HG03045 (cell line): ENCODE measurements around the gene ZSCAN21.
"Not testable (repeated sequence)": the region's sequence is repeated elsewhere in the genome, so short reads cannot be mapped to it uniquely, and the experiment has no call there.

Experiments used
- ATAC-seq: cut with Tn5 transposase; IDR thresholded peaks from one replicate; pipeline ENCODE4 v1.9.1; 2021; ENCODE audit warnings: mild to moderate bottlenecking, moderate library complexity; ENCODE audit not compliant: unreplicated experiment

The ZSCAN21 gene

DNA sequence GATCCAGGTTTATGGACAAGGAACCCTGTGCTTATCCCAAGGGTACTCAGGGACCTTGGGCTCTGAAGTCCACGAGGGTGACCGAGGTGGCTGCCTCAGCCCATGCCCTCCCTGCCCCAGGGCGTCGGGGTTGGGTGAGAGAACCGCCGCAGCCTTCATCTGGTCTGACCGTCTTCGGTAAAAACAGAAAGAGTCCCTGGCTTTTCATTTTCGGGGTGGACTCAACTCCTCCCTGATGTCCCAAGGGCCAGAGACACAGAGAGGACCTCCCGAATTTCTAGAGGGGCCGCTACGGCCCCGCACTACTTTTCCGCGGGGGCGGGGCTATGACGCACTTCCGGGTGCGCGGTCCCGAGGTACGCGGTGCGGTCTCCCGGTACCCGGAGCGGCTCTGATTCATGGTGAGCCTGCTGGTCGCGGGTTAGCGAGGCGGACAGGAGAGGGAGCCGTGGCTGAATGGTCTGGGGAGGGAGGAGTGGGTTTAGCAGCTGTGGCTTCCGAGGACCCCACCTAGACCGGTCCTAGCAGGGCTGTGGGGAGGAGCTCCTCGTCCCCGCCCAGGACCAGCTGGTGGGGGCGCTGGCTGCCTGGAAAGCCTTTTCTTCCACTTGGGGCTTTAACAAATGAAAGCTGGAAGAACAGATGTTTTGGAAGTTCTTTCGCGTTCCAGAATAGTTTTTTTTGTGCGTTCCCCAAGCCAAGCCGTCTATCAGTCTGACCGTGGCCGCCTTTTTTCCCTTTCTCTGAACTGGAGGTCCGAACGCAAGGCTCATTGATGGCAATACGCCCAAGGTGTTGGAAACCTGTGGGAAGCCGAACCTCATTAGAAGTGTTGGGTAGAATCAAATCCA lies at the start of gene ZSCAN21:
Gene ZSCAN21 (plus strand): TSS at position 334 of the 851 bp plus-strand sequence. CDS start 7,233 bp downstream, outside the sequence.
- ATAC-seq, result peak; percentile 86

GRCh38 chr7:100000239-100000638 lies 49.3 kb upstream of the ZSCAN21 start:
- no peak for ATAC-seq

- no peak for ATAC-seq
Measured at GRCh38 chr7:100003711-100004661, 45.6 kb upstream of the ZSCAN21 start.

DNA sequence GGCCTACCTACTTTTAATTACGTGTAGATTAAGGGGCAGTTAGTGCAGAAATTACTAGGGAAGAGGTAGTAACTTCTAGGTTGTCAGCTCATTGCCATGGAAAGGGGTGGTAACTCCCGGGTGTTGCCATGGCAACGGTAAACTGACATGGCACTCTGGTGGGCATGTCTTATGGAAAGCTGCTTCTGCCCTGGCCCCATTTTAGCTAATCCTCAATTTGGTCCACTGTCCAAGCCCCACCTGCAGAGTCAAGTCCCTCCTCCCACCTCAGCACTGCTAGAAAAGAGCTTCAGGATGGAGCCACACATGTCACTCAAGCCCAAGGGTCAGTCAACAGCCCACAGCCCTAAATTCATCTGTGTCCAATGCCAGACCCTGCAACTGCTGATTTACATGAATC lies 41.7 kb upstream of the ZSCAN21 start:
- ATAC-seq, result no peak

DNA sequence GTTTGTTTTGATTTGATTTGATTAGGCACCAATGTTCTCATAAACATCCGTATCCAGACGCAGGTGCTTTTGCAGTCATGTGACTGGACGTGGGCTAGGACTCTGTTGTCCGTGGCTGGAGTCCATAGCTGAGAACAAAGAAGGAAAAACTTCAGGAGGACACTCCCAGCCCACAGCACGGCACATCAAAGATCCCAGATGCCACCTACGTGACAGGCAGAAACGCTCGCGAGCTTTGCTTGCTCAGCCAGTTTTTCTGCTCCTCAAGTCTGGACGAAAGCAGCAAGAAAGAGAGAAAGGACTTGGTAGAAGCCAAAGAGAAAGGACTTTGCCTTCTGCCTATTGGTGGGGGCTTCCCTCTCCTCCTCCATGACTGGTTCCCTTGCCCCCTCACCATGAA lies 41.0 kb upstream of the ZSCAN21 start:
- ATAC-seq, result no peak

- ATAC-seq, result not testable (repeated sequence)
Measured at GRCh38 chr7:100009952-100010351, 39.6 kb upstream of the ZSCAN21 start.

DNA sequence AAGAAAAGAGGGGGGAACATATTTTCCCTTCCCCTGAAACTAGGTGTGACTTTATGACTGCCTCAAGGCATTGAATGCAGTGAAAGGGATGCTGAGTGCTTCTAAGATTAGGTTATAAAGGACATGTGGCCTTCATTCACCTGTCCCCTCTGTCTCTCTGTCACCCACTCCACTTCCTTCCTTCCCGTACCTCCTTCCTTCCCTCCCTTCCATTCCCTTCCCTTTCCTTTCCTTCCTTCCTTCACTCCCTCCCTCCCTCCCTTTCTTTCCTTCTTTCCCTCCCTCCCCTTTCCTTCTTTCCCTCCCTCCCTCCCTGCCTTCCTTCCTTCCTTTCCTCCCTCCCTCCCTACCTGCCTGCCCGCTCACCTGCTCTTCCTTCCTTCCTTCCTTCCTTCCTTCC lies 38.7 kb upstream of the ZSCAN21 start:
- no peak for ATAC-seq

DNA sequence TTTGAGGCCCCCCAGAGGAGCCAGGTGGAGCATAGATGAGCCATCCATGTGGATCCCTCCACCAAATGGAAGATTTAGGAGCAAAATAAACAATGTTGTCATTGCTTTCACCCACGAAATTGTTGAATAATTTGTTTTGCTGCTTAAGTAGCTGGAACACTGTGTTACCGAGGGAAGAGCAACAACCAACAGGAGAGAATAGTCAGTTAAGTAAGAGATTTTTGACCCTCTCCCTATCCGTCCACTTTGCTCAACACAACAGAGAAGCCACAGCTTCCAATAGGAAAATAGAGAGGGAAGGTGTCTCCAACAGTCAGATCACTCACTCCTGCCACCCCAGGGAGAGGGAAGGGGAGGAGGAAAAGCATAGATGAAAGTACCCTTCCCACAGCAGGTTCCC lies 38.1 kb upstream of the ZSCAN21 start:
- no peak for ATAC-seq

DNA sequence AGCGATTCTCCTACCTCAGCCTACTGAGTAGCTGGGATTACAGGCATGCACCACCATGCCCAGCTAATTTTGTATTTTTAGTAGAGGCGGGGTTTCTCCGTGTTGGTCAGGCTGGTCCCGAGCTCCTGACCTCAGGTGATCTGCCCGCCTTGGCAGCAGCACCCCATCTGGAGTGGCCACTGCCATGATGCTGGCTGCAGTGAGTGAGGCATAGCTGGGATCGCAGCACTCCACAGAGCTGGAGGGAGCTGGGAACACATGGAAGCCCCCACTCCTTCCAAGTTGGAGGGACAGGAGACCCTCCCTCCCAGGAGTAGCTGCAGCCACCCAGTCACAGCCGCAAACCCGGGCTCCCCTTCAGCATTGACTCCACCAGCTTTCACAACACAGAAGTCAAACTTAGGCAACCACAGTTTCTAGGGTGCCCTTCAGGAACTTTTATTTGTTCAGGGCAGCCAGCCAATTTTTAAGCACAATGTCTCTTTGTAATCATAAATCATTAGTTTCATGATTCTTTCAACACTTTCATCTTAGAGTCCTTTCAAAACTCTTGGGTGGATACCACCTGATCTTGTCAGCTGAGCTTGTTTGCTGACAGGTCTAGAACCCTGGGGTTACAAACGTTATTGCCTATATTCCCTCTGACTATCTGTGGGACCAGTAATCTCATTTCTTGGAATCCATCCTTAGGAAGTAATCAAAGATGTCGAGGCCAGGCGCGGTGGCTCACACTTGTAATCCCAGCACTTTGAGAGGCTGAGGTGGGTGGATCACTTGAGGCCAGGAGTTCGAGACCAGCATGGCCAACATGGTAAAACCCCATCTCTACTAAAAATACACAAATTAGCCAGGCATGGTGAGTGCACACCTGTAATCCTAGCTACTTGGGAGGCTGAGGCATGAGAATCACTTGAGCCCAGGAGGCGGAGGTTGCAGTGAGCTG lies 36.9 kb upstream of the ZSCAN21 start:
- ATAC-seq, result not testable (repeated sequence)

DNA sequence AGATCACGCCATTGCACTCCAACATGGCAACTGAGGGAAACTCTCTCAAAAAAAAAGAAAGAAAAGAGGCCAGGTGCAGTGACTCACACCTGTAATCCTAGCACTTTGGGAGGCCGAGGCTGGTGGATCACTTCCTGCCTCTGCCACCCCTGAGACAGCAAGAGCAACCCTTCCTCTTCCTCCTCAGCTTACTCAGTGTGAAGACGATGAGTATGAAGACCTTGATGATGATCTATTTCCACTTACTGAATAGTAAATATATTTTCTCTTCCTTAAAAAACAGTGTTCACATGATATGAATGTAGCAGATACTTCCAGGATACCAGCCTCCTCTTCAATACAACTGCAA lies 36.3 kb upstream of the ZSCAN21 start:
- no peak for ATAC-seq

DNA sequence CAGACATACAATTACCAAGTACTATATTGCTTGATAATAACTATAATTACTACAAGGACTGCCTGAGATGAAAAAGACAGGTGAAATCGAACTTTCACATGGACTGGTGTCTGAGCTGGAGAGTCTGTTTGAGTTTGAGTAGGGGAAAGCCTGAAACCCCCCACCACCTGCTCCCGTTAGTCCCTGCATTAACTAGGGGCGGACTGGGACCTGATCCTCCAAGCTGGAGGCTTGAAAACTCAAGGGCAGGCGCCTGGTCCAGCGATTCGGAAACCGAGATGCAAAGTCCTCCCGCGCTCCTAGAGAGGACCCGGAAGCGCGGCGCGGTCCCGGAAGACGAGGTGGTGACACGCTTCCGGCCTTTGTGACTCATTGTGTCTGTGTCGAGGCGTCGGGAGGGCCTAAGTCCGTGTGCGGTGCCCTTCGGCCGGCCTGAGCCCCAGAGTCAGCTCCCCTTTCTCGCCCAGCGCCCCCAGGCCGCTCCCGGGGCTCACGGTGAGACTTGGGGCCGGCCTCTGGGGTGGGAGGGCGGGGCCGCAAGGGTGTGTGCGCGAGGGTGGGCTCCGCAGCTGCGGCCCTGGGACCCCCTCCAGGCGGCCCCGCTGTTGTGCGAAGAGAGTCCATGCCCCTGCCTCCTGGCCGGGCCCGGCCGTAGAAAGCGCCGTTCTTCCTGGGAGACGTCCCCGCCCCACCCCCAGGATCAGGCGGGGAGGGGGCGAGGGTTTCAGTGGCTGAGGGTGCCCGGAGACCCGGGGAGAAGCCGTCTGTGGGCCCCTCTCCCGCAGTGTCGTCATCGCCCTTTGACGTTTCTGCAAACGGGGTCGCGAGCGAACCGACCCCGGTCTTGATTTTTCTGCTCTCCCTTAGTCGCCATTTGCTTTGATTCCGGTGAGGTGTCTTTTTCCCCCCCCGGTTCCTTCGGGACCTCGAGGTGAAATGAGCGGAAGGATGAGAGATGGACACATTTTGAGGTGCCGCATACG lies 34.1 kb upstream of the ZSCAN21 start, which contains the start of gene ZKSCAN1:
Gene ZKSCAN1 (plus strand): TSS at position 365 of the 983 bp plus-strand sequence. CDS start 7,911 bp downstream, outside the sequence.
- peak; percentile 92 for ATAC-seq

- no peak for ATAC-seq
Measured at GRCh38 chr7:100016215-100016901, 33.2 kb upstream of the ZSCAN21 start.

GRCh38 chr7:100017300-100017699 lies 32.3 kb upstream of the ZSCAN21 start:
- ATAC-seq, result no peak

DNA sequence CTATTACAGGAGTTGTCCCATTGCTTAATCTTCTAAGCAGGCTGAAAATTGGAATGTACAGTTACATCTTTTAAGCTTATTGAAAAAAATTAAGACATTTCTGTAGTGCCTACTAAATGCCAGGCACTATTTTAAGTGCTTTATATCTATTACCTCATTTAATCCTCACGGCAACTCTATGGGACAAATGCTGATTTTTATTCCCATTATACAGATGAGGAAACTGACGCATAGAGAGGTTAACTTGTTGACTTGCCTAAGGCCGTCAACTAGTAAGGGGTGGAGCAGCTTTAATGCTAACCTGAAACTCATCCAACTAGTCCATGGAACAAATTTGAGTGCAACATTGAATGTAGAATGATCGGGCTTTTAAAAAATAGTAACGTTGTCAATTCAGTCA lies 31.7 kb upstream of the ZSCAN21 start:
- no peak for ATAC-seq

DNA sequence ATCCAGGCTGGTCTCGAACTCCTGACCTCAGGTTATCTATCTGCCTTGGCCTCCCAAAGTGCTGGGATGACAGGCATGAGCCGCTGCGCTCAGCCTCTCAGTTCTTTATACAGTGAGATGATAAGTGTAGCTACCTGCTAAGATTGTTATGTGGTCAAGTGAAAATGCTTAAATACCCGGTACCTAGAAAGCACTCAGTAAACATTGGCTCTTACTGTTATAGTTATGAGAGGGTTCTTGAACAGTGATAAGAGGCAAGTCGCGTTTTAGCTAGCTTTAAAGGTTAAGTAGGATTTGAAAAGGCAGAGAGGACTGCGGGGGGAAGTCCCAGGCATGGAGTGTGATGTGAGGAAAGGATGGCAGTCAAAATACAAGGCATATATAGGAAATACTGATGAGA lies 29.7 kb upstream of the ZSCAN21 start:
- ATAC-seq, result no peak

DNA sequence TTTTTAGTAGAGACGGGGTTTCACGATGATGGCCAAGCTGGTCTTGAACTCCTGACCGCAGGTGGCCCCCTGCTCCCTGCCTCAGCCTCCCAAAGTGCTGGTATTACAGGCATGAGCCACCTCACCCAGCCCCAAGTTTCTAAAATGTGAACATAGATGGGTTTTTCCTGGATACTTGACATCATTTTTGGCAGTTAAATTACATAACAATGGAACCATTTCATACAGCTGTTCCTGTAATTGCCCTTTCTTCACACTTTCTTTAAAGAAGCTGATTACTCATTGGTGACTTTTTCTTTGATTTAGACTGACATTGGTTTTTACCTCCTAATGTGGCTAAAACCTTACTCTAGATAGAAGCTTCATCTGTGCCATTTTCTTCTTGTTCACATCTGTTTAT lies 28.3 kb upstream of the ZSCAN21 start:
- no peak for ATAC-seq

- ATAC-seq, result no peak
Measured at GRCh38 chr7:100022621-100023020, 27.0 kb upstream of the ZSCAN21 start.

DNA sequence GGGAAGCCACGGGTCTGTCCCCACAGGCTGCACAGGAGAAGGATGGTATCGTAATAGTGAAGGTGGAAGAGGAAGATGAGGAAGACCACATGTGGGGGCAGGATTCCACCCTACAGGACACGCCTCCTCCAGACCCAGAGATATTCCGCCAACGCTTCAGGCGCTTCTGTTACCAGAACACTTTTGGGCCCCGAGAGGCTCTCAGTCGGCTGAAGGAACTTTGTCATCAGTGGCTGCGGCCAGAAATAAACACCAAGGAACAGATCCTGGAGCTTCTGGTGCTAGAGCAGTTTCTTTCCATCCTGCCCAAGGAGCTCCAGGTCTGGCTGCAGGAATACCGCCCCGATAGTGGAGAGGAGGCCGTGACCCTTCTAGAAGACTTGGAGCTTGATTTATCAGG lies 26.0 kb upstream of the ZSCAN21 start:
- no peak for ATAC-seq
